Gastrocnemius medialis (tissue), 4 donors: ENCODE measurements around the gene LITAFD.
"Not testable (repeated sequence)": the region's sequence is repeated elsewhere in the genome, so short reads cannot be mapped to it uniquely, and the experiment has no call there.

Experiments used
- CTCF ChIP-seq, 5 experiments: fragments of 450-650 bp in 3 of 5; fragments of 200-600 bp in 2 of 5; sonication (generic) in 2 of 5; IDR thresholded peaks in 4 of 5; conservative IDR thresholded peaks in 1 of 5; 1 replicate in 4 of 5; 2 replicates in 1 of 5; pipeline ENCODE4 v1.5.1; 2016 to 2019; ENCODE audit warnings: antibody characterized with exemption in 5 of 5, mild to moderate bottlenecking in 3 of 5, moderate library complexity in 3 of 5
- POLR2A ChIP-seq, 2 donors: fragments of 450-650 bp; IDR thresholded peaks; one replicate each; pipeline ENCODE4 v1.6.1; 2017; ENCODE audit warnings: antibody characterized with exemption in 2 of 2, mild to moderate bottlenecking in 2 of 2, moderate library complexity in 2 of 2

DNA sequence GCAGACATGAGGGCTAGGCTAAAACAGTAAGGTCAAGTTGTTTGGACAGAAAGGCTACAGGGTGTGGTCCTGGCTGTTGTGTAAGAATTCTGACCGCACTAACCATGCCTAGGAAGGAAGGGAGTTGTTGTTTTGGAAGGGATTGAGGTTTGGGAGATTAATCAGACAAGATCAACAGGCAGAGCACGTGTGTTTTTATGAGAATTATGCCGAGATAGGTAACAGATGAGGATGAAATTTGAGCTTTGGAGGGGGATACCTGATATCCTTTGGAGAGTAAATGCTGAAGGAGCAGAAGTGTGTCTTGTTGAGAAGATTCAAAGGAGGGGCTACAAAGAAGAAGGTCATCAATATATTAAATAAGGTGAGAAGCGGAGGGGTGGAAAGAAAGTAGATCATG lies 40.1 kb upstream of the LITAFD start:
- TF ChIP-seq CTCF (IDR thresholded peaks at IDR 0.05 in 4 of 5, conservative IDR thresholded peaks at IDR 0.05 in 1 of 5); POLR2A (IDR thresholded peaks at IDR 0.05): not testable (repeated sequence)
